Measurements from ENCODE around the gene RBM43.
"Not testable (repeated sequence)": the region's sequence is repeated elsewhere in the genome, so short reads cannot be mapped to it uniquely, and the experiment has no call there.

Gene RBM43

DNA sequence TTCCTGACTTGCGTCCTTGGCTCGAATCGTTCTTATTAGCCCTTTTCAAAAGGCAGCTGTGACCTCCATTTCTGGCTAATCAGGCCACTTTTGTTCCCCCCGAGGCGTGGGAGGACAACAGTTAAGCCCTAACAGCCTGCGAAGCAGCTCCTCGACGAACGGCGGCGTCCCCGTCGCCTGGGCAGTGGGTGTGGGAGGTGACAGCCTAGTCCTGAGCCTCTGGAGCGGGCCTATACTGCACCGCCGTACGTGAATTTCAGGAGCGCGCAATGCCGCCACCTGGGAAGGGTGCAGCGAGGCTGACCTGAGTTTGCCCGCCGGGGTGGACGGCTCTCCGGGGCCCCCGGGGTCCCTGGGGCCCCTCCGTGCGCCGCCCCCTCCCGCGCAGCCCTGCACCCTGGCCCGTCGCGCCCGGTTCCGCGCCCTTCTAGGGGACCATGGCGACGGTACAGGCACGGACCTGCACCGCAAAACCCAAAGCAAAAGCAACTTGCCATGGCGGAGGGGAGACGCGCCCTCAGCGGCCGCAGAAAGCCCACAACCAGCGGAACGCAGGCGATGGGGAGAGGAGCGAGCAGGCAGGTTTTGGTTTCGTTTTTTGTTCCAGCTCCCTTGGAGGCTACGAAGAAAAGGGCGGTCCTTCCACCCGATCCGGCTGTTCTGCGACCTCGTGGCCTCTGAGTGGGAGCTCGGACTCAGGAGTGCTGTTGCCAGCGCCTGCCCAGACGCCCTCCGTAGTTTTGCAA lies at the start of gene RBM43:
TSS of gene RBM43 (minus strand) at position 633 of the 746 bp plus-strand sequence. CDS start at position 497, 136 bp downstream.
- peak; percentile 71 to 84 (median 77) for DNase-seq

DNA sequence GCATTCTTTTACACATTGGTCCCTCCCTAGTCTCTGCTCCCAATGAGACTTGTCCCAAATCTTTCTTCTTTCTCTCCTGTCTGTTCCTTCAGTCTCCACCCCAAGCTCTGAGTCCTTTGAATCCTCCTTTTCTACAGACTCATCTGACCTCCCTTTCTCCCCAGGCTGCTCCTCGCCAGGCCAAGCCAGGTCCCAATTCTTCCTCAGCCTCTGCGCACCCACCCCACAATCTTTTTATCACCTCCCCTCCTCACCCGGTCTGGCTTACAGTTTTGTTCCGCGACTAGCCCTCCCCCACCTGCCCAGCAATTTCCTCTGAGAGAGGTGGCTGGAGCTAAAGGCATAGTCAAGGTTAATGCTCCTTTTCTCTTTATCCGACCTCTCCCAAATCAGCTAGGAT lies 48.6 kb upstream of the RBM43 start:
- not testable (repeated sequence) for DNase-seq

DNA sequence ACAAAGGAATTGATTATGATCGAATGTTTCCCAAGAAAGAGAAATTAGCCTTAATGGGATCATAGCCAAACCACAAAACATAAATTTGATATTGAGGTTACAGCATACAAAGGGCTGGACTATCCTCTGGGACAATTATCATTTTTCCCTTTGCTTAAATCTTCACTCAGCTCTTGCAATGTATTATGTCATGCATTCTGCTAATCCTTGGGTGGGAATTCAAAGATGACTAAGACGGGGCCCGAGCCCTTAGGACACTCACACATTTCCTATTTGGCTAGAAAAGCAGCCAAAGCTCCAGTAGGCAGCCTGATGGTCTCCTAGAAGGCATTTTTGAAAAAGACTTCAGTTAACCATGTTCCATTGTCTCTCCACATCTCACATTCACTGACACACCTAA lies 45.0 kb upstream of the RBM43 start:
- no peak for DNase-seq

DNA sequence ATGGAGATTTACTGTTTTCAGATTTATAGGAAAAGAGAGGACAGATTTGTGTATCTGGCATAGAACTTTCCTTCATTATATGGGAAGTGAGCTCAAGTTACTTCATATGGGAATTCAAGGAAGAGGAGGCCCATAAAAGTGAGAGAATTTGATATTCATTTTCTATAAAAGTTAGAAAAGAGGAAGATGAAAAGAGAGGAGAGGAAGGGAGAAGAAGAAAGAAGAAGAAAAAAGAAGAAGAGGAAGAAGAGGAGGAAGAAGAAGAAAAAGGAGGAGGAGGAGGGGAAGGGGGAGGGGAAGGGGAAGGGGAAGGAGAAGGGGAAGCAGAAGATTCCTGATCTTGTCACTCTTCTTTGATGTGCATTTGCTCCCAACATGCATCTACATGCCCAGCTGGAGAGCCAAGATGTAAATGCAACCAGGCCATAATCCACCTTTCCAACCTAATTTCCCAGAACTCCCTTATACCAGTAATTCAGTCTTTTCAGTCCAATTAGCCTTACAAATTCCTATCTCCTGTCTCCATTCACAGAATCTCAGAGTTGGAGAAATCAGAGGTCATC lies 43.5 kb upstream of the RBM43 start:
- no peak for DNase-seq

DNA sequence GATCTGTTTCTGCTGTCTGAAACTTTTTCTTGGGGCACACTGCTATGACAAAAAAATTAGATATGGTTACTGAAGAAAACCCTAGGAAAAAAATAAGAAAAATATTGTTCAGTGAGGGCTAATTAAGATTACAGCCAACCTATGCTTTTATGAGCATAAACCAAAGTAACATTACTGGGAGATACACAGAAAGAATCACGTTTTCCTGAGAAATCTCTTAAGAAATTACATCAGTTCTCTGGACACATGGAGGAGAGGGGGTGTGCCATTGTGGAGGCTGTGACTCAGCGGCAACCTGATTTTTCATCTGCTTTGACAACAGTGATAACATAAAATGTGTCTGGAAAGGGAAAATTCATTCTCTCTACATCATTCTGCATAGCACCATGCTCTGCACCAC lies 41.2 kb upstream of the RBM43 start:
- DNase-seq = no peak

DNA sequence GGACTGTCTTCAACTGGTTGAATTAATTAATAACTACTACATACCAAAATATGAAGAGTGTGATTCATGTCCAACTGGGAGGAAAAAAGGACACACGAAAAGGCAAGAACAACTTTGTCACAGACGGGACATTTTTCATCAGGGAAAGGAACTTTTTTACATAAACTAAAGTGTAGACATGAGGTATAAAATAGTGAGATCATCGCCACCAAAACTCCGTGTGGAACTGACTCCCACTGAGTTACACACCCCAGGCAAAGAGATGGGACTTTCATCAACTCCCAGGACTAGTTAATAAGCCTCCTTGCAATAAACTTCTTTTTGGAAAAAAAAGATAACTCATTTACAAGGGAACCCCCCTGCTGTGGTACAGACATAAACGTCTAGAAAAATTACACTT lies 40.7 kb upstream of the RBM43 start:
- no peak for DNase-seq

DNA sequence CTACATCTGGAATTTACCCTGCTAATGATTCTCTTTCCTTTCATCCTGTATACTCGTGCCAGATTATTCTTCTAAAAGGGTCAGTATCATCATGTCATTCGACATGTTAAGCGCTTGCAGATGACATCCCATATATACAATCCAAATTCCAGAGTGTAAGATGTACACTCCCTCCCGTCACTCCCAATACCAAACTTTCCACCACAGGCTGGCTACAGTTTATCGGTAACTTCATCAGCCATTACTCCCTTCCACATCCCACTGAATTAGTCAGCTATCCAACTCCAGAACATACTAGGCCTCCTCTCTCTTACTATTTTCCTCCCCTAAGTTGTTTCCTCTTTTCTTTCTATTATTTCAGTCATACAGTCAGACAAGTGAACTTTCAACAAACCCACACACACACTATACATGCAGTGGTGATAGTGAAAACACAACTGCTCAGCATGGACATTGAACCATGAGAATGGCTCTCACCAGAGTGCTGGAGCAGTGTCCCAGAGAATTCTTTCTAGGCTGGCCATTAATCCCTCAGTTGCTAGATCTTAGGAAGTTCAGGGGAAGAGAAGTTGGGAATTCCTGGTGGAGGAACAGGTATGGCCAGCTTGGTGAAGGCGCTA lies 38.4 kb upstream of the RBM43 start:
- DNase-seq = no peak

DNA sequence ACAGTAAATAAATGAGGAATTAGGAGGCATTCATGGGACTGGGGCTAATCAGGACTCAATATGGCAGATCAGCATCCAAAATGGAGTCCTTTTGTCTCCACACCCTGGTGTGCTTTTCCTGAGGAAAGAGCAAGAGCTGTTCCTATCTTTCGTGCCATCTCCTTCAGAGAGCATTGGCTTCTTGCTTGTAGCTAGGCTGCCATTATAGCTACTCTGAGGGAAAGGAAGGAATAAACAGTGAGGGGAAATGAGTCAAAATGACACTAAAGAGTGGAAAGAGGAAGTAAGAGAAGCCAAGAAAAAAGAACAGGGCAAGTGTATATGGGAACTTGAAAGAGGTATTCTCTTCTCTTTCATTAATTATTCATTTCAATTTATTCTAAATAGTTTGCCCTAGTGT lies 36.2 kb upstream of the RBM43 start:
- no peak for DNase-seq

DNA sequence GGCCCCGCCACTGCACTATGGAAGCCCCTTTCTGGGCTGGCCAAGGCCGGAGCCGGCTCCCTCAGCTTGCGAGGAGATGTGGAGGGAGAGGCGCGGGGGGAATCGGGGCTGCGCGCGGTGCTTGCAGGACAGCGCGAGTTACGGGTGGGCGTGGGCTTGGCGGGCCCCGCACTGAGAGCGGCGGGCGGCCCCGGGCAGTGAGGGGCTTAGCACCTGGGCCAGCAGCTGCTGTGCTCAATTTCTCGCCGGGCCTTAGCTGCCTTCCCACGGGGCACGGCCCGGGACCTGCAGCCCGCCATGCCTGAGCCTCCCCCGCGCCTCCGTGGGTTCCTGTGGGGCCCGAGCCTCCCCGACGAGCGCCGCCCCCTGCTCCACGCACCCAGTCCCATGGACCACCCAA lies 34.3 kb upstream of the RBM43 start:
- DNase-seq = not testable (repeated sequence)

DNA sequence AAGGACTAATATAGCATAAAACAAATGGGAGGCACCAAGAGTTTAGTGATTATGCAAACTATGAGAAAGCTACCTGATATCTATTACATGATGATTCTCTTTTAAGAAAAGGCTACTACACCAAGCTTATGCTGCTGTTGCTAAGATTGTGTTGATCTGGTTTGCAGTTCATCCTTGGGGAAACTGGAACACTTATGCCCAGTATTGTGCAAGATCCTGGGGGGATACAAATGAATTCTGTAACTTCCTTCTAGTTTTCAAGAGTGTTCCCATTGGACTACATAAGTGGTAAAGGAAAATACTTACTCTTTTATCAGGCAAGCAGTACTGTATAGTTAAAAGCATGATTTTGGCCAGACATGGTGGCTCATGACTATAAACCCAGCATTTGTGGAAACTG lies 30.9 kb upstream of the RBM43 start:
- DNase-seq = no peak

DNA sequence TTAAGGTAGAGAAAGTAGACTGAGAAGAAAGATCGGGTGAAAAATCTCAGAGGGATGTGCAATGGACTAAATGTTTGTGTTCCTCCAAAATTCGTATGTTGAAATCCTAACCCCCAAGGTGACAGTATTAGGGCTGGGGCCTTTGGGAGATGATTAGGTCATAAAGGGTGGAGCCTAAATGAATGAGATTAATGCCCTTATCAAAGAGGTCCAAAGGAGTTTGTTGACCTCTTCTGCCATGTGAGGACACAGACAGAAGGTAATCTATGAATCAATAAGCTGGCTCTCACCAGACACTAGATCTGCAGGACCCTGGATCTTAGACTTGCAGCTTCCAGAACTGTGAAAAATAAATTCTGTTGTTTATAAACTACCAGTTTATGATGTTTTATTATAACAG lies 30.5 kb upstream of the RBM43 start:
- DNase-seq = no peak

DNA sequence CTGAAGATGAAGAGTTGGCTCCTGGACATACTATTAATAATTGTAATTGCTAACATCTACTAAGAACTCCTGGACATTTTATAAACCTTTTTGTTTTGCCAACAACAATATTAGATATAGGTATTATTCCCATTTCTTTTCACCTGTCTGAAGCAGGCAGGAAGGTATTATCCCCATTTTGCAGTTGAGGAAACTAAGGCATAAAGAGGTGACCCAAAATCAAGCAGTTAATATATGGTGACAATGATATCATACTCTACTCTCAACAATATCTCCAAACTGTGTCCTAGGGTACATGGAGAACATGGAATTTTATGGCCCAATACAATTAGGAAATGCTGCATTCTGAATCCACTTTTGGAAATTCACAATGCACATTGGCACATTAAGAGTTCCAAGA lies 29.6 kb upstream of the RBM43 start:
- DNase-seq = no peak

DNA sequence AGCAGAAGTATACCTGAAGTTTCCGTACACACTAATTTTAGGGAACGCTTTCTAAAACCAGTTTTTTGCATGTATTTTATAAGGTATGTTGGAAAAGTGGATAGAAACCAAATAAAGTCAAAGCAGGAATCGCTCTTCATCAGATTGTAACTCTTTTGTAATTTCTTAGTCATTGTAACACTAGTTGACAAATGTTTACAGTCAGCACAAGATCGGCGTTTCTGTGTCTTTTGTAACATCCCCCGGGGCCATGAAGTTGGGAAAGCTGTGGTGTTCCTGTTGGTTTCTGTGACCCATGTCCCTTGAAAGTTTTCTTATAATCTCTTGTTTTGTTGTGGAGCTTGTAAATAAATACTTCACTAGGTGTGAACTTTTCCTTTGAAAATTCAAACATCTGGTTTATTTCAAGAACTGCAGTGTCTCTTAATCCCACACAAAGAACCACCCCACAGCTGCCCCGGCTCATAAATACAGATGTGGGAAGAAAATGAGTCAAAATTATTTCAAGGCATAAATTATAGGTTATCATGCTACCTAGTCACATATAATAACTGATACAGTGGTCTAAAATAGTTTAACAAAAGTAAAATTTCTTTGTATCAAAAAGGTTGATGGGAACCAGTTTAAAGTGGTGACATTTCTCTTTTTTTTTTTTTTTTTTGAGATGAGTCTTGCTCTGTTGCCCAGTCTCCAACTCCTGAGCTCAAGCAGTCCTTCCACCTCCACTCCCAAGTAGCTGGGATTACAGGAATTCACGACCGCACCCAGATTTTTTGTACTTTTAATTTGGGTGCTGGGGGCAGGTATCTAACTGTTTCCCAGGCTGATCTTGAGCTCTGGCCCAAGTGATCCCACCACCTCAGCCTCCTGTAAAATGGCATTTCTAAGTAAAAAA lies 28.6 kb upstream of the RBM43 start:
- no peak for DNase-seq

DNA sequence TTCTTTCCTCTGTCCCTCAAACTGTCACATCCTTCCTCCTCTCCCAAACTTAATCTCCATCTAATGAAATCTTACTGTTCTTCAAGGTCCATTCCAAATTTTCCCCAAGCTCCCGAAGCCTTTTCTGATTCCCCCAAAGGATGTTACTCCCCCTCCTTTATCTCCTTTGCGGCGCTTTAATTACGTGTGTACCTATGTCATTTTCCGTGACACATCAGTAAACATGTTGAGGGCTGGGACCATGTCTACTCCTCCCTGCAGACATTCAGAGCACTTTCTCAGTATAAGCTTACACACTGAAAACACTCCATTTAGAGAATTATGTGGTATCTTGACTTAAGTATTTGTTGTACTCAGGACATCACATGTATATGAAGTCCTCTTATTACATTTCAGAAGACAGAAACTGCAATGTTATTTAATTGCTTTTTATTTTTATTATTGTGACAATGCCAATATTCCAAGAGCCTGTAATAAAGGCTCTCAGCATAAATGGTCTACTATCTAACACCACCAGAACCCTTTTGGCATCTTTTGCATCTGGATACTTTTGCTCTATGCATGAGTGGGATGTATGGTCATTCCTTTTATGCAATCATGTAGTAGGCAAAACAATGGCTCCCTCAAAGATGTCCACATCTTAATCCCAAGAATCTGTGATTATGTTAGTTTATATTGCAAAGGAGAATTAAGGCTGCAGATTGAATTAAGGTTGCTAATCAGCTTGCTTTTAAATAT lies 26.0 kb upstream of the RBM43 start:
- no peak for DNase-seq

DNA sequence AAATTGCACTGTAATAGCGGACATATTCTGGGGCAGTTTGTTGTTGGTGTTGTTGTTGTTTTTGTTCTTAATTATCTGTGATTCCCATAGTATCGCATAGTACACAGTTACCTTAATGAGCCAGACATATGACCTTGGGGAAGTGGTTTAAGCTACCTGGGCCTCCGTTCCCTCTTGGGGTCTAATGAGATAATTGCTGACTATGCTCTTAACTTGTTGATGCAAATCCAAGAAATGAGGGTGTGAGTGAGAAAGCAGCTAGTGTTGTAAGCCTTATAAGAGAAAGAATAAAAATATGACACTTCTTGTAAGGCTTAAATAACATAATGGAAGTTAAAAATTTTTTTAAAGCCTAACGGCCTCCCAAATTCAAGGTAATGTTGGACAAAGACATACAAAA lies 20.7 kb upstream of the RBM43 start:
- DNase-seq = no peak

DNA sequence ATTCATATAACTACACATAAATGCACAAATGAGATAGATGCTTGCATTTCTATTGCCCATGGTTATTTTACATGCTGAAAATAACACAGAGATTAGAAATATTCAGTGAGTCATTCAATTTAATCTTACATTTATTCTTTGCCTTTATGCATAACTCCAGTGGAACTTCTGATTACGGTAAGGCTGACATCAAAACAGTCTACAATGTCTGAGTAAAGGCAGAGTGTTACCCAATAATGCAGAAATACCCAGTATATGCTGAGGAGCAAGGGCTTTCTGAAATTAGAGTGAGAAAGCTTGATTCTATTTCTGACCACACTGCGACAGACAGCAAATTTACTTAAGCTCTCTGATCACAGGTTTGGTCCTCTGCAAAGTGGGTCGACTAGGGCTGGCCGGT lies 18.6 kb upstream of the RBM43 start:
- DNase-seq = no peak

DNA sequence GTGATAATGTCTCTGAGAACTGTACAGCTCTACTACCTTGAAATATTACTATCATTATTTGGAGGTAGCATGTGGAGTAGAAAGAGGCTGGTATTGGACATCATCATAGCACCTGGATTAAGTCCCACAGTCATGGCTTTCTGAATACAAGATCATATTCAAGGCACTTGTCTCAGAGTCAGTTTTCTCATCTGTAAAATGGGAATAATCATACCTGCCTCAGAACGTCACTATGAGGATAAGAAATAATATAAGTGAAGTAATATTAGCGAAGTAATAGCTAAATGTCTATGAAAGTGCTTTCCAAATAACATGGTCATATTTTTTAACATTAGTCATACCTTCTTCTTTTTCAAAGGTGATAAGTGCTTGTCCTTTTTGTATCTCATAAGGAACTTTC lies 16.8 kb upstream of the RBM43 start:
- DNase-seq = no peak

DNA sequence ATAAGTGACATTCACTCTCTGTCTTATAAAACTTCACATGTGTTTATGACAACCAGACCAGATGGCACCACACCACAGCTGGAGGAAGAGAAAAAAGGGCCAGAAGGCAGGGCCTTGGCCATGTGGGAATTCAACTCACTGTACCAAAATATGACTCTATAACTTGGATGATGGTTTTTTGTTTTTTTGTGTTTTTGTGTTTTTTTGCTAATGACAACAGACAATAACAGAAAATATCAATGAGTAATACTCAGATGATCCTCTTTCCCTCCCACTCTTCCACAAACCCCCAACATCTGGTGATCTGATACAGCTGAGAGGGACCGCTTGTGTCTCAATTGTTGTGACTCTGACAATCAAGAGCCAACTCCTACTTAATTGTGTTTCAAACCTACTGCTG lies 15.4 kb upstream of the RBM43 start:
- DNase-seq = no peak

DNA sequence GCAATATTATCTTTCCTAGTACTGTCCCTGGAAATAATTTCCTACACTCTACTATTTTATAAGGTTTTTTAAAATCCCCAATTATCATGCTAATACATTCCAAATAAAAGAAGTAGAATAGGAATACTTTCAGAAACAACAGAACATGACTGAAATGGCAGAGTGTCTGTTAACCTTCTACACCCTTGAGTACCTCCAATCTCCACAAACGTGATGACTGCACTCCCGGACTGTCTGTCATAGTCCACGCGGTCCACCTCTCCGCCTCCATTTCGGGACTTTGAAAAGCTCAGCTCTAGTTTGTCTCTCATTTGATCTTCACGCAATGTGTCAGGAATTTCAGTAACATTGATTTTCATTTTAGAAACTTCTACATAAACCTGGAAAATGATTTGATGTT lies 13.6 kb upstream of the RBM43 start:
- no peak for DNase-seq

DNA sequence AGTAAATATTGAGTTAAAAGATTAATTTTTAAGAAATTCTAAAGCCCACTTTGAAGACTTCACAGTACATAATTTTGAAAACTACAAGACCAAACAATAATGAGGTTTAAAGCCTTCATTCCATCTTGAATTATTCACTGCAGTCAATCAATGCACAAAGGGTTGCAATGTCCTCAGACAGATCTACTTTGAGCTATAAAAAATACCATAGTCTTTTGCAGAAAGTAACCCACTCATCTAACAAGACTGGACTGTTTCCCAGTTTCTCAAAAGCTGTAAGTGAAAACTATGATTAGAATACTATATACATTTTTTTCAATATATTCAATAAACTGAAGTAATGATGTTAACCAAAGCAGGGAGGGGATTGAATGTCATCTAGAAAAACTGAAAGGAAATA lies 10.2 kb upstream of the RBM43 start:
- DNase-seq = no peak

DNA sequence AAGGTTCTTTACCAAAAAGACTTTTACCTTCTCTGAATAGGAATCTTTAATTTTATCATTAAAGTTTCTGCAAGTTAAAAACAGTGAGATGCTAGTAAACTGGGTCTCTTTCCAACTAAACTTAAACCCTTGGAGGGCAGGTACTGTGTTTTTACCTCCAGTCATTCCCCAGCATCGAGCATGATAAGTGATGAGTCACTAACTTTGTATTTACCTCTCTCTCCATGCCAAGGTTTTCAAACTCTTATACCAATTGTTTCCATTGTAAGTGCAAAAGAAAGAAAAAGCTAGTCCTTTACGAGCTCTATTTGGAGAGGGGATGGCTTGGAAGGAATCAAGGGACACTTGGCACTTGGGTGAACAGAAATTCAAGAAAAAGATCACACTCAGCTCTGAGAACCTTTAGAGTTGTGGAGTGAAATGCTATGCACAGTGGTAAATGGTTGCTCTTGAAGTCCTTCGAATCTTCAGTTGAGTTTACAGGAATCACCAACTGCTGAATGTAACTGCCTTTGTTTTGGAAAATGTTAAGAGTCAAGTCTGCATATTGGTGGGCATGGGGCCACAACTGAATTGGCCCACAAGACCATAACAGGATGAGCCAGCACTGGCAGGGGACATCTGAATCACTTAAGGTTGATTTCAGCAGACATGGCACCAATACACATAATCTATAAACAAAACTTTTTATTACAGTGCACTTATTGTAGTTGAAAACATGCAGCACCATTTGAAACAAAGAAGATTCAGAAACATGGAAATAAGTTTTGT lies 8.3 kb upstream of the RBM43 start:
- DNase-seq = no peak

DNA sequence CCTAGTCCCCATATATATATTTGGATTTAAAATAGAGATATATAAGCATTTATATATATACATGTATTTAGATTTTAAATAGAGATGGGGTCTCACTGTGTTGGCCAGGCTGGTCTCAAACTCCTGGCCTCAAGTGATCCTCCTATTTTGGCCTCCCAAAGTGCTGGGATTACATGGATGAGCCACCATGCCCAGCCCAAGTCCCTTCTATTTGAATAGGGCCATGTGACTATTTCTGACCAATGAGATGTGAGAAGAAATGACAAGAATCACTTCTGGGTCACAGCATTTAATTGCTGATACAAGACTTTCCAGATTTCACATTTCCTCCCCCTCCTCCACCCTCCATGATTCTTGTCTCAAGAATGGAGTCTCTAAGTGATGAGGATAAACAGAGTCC lies 6.4 kb upstream of the RBM43 start:
- DNase-seq = no peak

Data from stimulated activated naive CD4-positive, alpha-beta T cell (primary cell).